Measurements from ENCODE around the gene LTA4H. TPM values are rescaled to one million over a fixed set of nuclear protein-coding genes. Genes with fewer than 3 reads are reported as not detected.
A peak's percentile ranks its signal among the peaks of the same experiment; 100 is the strongest.

The LTA4H gene
- total RNA-seq (100 to 1,000 TPM in 4 of 7 donors, 10 to 100 TPM in 3; 79.0 to 183 (median 103) TPM), polyA plus RNA-seq (10 to 100 TPM; 58.0 to 75.3 (median 62.9) TPM)
- long read RNA-seq, donor 1, transcript LTA4H-201 (19 exons, 2,139 nt): major isoform, 17 of 29 reads
- long read RNA-seq, donor 1, partial matches to known transcripts: 11 of 29 reads
- long read RNA-seq, donor 1, other reads (novel, unspliced or antisense): 0 of 29 reads
- long read RNA-seq, donor 2, transcript LTA4H-201 (19 exons, 2,139 nt): major isoform, 11 of 19 reads
- long read RNA-seq, donor 2, partial matches to known transcripts: 0 of 19 reads
- long read RNA-seq, donor 2, other reads (novel, unspliced or antisense): 8 of 19 reads

- intact Hi-C loops (cut with DNase I; ENCODE audit: low total_unique reads): no loop called here
- Histone ChIP-seq H3K4me1 (peaks cover 20 to 62% (median 43%) of the 10 kb centered on the region in 6 donors), H3K9me3 (peaks cover 0 to 6% (median 0%) of the 10 kb centered on the region in 8 donors), H3K27me3 (replicated peaks in 1 of 7) (no peaks in the 10 kb centered on the region), H3K4me3 (peak within 1 kb of the TSS; percentile 72 to 99 (median 92)), H3K36me3 (no peaks in the 10 kb centered on the region), H3K27ac (peak within 1 kb of the TSS; percentile 83 to 94 (median 90))
- WGBS, 5 donors: 0 to 1% (median 0%) methylated on average over 54 to 55 of the region's 55 CpGs
- peak; percentile 98 for DNase-seq
- TF ChIP-seq POLR2A (IDR thresholded peaks at IDR 0.05): peak in 2 of 3 donors; percentile 89 to 91
- TF ChIP-seq, protein P1, sequence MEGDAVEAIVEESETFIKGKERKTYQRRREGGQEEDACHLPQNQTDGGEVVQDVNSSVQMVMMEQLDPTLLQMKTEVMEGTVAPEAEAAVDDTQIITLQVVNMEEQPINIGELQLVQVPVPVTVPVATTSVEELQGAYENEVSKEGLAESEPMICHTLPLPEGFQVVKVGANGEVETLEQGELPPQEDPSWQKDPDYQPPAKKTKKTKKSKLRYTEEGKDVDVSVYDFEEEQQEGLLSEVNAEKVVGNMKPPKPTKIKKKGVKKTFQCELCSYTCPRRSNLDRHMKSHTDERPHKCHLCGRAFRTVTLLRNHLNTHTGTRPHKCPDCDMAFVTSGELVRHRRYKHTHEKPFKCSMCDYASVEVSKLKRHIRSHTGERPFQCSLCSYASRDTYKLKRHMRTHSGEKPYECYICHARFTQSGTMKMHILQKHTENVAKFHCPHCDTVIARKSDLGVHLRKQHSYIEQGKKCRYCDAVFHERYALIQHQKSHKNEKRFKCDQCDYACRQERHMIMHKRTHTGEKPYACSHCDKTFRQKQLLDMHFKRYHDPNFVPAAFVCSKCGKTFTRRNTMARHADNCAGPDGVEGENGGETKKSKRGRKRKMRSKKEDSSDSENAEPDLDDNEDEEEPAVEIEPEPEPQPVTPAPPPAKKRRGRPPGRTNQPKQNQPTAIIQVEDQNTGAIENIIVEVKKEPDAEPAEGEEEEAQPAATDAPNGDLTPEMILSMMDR (IDR thresholded peaks at IDR 0.05 in 8 of 11, conservative IDR thresholded peaks at IDR 0.05 in 3 of 11): no peak
- TF ChIP-seq POLR2AphosphoS5 (IDR thresholded peaks at IDR 0.05): peak; percentile 90 to 99 (median 96)
Measured at GRCh38 chr12:96035283-96036236, at the start of gene LTA4H. Gene LTA4H, minus strand, starts transcription at chr12:96035587. Its CDS starts 68 bp downstream, at chr12:96035519.

DNA sequence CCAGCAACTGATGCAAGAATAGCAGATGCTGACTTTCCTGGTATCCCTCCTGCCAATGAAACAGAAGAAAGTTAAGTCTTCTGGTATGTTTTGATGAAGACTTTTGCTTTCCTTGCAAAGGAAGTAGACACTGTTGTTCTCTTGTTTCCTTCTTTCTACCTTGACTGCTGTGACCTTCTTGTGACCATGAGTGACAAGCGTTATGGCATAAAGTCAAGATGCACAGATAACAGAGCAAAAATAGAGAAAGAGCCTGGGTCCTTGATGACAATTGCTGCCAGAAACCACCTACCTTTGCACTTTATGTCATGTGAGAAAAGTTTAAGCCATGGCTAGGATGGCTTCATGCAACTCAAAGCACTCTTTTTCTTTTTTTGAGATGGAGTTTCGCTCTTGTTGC lies 49.2 kb upstream of the LTA4H start:
- intact Hi-C loops (cut with DNase I; ENCODE audit: low total_unique reads): no loop called here

DNA sequence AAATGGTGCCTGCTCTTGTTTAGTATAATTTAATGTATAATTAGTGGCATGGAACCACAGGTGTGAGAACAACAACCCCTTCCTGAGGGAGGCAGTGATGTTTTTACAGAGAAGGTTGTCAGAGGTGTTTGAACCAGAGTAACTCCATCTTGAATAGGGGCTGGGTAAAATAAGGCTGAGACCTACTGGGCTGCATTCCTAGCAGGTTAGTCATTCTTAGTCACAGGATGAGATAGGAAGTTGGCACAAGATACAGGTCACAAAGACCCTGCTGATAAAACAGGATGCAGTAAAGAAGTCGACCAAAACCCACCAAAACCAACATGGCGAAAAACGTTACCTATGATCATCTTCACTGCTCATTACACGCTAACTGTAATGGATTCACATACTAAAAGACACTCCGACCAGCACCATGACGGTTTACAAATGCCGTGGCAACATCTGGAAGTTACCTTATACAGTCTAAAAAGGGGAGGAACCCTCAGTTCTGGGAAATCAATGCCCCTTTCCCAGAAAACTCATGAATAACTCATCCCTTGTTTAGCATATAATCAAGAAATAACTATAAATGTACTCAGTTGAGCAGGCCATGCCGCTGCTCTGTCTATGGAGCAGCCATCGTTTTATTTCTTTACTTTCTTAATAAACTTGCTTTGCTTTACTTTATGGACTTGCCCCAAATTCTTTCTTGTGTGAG lies 47.8 kb upstream of the LTA4H start:
- H3K4me3 ChIP-seq: no peak overlapping the region
- H3K27me3 ChIP-seq (replicated peaks in 1 of 7): no peaks in the 10 kb centered on the region
- H3K36me3 ChIP-seq: no peaks in the 10 kb centered on the region
- intact Hi-C loops (cut with DNase I; ENCODE audit: low total_unique reads): no loop called here
- peaks cover 0 to 19% (median 0%) of the 10 kb centered on the region in 8 donors for H3K9me3 ChIP-seq
- no peak for DNase-seq
- H3K4me1 ChIP-seq: peaks cover 0 to 9% (median 0%) of the 10 kb centered on the region in 6 donors
- 88 to 93% (median 91%) methylated on average over 9 of the region's 9 CpGs for WGBS, 5 donors
- no peak overlapping the region for H3K27ac ChIP-seq
- TF ChIP-seq, protein P1 (IDR thresholded peaks at IDR 0.05 in 8 of 11, conservative IDR thresholded peaks at IDR 0.05 in 3 of 11): no peak
- TF ChIP-seq POLR2AphosphoS5 (IDR thresholded peaks at IDR 0.05) (no peak), POLR2A (IDR thresholded peaks at IDR 0.05) (no peak)

More for the DNA sequence above, 49.2 kb upstream of the LTA4H start:
- WGBS, 5 donors: 85 to 94% (median 87%) methylated on average over 2 of the region's 2 CpGs
- Histone ChIP-seq H3K27me3 (replicated peaks in 1 of 7) (no peaks in the 10 kb centered on the region), H3K4me3 (no peak overlapping the region), H3K27ac (no peak overlapping the region), H3K36me3 (no peaks in the 10 kb centered on the region), H3K4me1 (no peaks in the 10 kb centered on the region), H3K9me3 (peaks cover 0 to 22% (median 0%) of the 10 kb centered on the region in 8 donors)
- TF ChIP-seq, protein P1 (IDR thresholded peaks at IDR 0.05 in 8 of 11, conservative IDR thresholded peaks at IDR 0.05 in 3 of 11): no peak
- TF ChIP-seq POLR2A (IDR thresholded peaks at IDR 0.05) (no peak), POLR2AphosphoS5 (IDR thresholded peaks at IDR 0.05) (no peak)
- no peak for DNase-seq

Measured in spleen (tissue), 13 donors.